HepG2 (cell line): ENCODE results near the gene MYO7A. TPM values are rescaled to one million over a fixed set of nuclear protein-coding genes. Genes with fewer than 3 reads are reported as not detected.

Experiments used
- CC2D1A ChIP-seq: sonication (generic); formaldehyde crosslinking; IDR thresholded peaks from 2 replicates; pipeline ENCODE4 v1.8.1; 2023; ENCODE audit warnings: mild to moderate bottlenecking, missing genetic modification reagents
- GABPB1 ChIP-seq: IDR thresholded peaks from 2 replicates; pipeline ENCODE4 v1.6.1; 2016; ENCODE audit warnings: mild to moderate bottlenecking, missing genetic modification reagents, moderate library complexity, missing compliant biosample characterization
- GZF1 ChIP-seq: sonication (generic); formaldehyde crosslinking; IDR thresholded peaks from 2 replicates; pipeline ENCODE4 v1.5.1; 2020; ENCODE audit warnings: mild to moderate bottlenecking, missing genetic modification reagents
- NPAS2 ChIP-seq: sonication (generic); formaldehyde crosslinking; IDR thresholded peaks from 2 replicates; pipeline ENCODE4 v1.8.0; 2022; ENCODE audit warnings: mild to moderate bottlenecking, missing genetic modification reagents, borderline replicate concordance
- POGZ ChIP-seq: sonication (generic); formaldehyde crosslinking; IDR thresholded peaks from 2 replicates; pipeline ENCODE4 v1.4.0; 2020; ENCODE audit warnings: mild to moderate bottlenecking, missing genetic modification reagents
- SNRNP70 ChIP-seq: fragments of 200-400 bp; formaldehyde crosslinking; IDR thresholded peaks from 2 replicates; pipeline ENCODE4 v1.6.1; 2017; ENCODE audit warnings: mild to moderate bottlenecking, low read depth, low read length, moderate library complexity
- SRSF9 ChIP-seq: fragments of 200-400 bp; formaldehyde crosslinking; IDR thresholded peaks from 2 replicates; pipeline ENCODE4 v1.6.1; 2018; ENCODE audit warnings: borderline replicate concordance, mild to moderate bottlenecking, low read depth, low read length; ENCODE audit not compliant: insufficient read depth, poor library complexity, severe bottlenecking
- ZIK1 ChIP-seq: sonication (generic); formaldehyde crosslinking; IDR thresholded peaks from 2 replicates; pipeline ENCODE4 v1.5.0; 2020; ENCODE audit warnings: mild to moderate bottlenecking, low read depth, missing genetic modification reagents, borderline replicate concordance
- ZNF383 ChIP-seq: sonication (generic); formaldehyde crosslinking; IDR thresholded peaks from 2 replicates; pipeline ENCODE4 v1.4.0; 2020; ENCODE audit warnings: missing genetic modification reagents, mild to moderate bottlenecking, borderline replicate concordance
- ZNF878 ChIP-seq: sonication (generic); formaldehyde crosslinking; IDR thresholded peaks from 2 replicates; pipeline ENCODE4 v1.8.1; 2023; ENCODE audit warnings: mild to moderate bottlenecking, missing genetic modification reagents, moderate library complexity
- polyA plus RNA-seq, 8 experiments: library from polyadenylated mRNA; depleted of rRNA in 3 of 8; stranded (reverse) in 7 of 8; unstranded in 1 of 8; fragments of >200 nt; fragmentation: Illumina TruSeq in 4 of 8; extraction: Trizol in 4 of 8; gene quantifications; 2 replicates each; pipeline versions ENCODE4 v1.2.1 to v1.2.3, GENCODE V29; 2011 to 2016; ENCODE audit warnings: low read depth in 4 of 8, missing spikeins in 1 of 8, mixed read lengths in 1 of 8; ENCODE audit not compliant: insufficient read depth in 1 of 8
- total RNA-seq, 5 experiments: library from RNA; depleted of rRNA; stranded (reverse); fragments of >200 nt; fragmentation: Illumina TruSeq; extraction: Trizol; gene quantifications; 2 replicates each; pipeline ENCODE4 v1.2.3, GENCODE V29; 2016; ENCODE audit warnings: low read depth in 1 of 5
- TF ChIP-seq, protein P1 (sequence below): sonication (generic); formaldehyde crosslinking; IDR thresholded peaks from 2 replicates; pipeline ENCODE4 v1.9.0; 2021; ENCODE audit warnings: missing genetic modification reagents, borderline replicate concordance
- TF ChIP-seq, protein P2 (sequence below): sonication (generic); formaldehyde crosslinking; IDR thresholded peaks from 2 replicates; pipeline ENCODE4 v1.4.0; 2020; ENCODE audit warnings: missing genetic modification reagents
- TF ChIP-seq, protein P3 (sequence below): sonication (generic); formaldehyde crosslinking; IDR thresholded peaks from 2 replicates; pipeline ENCODE4 v1.5.0; 2020; ENCODE audit warnings: missing genetic modification reagents
- TF ChIP-seq, protein P4 (sequence below): sonication (generic); formaldehyde crosslinking; conservative IDR thresholded peaks from 2 replicates; pipeline ENCODE4 v1.8.0; 2022; ENCODE audit warnings: low read depth, missing genetic modification reagents

MYO7A gene
- total and polyA plus RNA-seq, 2 of the 13 experiments (the other 11 are each of a cell fraction or from before 2014, with no cell fraction given) = 7.5 to 10.0 TPM

DNA sequence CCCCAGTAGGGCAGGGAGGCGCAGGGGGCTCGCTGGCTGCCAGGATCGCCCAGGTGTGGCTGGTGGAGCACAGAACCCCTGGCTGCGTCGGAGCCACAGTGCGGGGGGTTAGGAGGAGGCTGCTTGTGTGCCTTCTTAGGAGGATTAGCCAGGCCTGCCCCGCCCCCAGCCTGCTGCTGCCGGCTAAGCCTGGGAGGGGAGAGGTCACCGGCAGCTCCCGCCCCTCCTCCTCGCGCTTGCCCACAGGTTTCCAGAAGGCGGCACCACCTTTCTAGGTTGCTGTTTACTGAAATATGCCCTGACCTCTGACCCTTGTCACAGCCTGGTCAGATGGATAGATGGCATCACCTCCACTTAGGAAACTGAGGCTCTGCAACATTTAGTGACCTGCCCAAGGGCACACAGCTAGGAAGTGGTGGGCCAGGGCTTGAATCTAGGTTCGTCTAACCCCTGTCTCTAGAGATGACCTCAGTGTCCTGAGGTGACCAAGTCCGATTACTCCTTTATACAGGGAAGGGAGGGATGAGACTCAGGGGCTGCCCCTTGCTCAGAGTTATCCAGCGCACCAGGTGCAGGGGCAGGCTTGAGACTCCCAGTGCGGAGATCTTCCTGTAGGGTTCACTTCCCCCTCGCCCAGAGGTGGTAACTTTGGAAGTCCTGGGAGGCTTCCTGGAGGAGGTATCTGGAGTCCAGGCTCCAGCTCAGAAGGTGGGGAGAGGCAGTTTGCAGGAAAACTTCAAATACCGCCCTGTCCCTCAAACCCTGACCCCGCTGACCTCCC, 44.0 kb downstream of the MYO7A start (continued):
- TF ChIP-seq, protein P1, sequence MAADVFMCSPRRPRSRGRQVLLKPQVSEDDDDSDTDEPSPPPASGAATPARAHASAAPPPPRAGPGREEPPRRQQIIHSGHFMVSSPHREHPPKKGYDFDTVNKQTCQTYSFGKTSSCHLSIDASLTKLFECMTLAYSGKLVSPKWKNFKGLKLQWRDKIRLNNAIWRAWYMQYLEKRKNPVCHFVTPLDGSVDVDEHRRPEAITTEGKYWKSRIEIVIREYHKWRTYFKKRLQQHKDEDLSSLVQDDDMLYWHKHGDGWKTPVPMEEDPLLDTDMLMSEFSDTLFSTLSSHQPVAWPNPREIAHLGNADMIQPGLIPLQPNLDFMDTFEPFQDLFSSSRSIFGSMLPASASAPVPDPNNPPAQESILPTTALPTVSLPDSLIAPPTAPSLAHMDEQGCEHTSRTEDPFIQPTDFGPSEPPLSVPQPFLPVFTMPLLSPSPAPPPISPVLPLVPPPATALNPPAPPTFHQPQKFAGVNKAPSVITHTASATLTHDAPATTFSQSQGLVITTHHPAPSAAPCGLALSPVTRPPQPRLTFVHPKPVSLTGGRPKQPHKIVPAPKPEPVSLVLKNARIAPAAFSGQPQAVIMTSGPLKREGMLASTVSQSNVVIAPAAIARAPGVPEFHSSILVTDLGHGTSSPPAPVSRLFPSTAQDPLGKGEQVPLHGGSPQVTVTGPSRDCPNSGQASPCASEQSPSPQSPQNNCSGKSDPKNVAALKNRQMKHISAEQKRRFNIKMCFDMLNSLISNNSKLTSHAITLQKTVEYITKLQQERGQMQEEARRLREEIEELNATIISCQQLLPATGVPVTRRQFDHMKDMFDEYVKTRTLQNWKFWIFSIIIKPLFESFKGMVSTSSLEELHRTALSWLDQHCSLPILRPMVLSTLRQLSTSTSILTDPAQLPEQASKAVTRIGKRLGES (CRISPR knock-in tag) = no peak
- no peak; the same call in 1 of the 2 replicates for TF ChIP-seq GABPB1
- 0 out of 2 replicates have a peak, but pooled peaks have one; percentile 34 for TF ChIP-seq GZF1 (CRISPR knock-in tag)
- 0 out of 2 replicates have a peak, but pooled peaks have one; percentile 14 for TF ChIP-seq POGZ (CRISPR knock-in tag)
- TF ChIP-seq CC2D1A (CRISPR knock-in tag) = no peak
- TF ChIP-seq, protein P2, sequence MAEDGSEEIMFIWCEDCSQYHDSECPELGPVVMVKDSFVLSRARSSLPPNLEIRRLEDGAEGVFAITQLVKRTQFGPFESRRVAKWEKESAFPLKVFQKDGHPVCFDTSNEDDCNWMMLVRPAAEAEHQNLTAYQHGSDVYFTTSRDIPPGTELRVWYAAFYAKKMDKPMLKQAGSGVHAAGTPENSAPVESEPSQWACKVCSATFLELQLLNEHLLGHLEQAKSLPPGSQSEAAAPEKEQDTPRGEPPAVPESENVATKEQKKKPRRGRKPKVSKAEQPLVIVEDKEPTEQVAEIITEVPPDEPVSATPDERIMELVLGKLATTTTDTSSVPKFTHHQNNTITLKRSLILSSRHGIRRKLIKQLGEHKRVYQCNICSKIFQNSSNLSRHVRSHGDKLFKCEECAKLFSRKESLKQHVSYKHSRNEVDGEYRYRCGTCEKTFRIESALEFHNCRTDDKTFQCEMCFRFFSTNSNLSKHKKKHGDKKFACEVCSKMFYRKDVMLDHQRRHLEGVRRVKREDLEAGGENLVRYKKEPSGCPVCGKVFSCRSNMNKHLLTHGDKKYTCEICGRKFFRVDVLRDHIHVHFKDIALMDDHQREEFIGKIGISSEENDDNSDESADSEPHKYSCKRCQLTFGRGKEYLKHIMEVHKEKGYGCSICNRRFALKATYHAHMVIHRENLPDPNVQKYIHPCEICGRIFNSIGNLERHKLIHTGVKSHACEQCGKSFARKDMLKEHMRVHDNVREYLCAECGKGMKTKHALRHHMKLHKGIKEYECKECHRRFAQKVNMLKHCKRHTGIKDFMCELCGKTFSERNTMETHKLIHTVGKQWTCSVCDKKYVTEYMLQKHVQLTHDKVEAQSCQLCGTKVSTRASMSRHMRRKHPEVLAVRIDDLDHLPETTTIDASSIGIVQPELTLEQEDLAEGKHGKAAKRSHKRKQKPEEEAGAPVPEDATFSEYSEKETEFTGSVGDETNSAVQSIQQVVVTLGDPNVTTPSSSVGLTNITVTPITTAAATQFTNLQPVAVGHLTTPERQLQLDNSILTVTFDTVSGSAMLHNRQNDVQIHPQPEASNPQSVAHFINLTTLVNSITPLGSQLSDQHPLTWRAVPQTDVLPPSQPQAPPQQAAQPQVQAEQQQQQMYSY (CRISPR knock-in tag) = no peak
- TF ChIP-seq NPAS2 (CRISPR knock-in tag) = no peak
- TF ChIP-seq, protein P3, sequence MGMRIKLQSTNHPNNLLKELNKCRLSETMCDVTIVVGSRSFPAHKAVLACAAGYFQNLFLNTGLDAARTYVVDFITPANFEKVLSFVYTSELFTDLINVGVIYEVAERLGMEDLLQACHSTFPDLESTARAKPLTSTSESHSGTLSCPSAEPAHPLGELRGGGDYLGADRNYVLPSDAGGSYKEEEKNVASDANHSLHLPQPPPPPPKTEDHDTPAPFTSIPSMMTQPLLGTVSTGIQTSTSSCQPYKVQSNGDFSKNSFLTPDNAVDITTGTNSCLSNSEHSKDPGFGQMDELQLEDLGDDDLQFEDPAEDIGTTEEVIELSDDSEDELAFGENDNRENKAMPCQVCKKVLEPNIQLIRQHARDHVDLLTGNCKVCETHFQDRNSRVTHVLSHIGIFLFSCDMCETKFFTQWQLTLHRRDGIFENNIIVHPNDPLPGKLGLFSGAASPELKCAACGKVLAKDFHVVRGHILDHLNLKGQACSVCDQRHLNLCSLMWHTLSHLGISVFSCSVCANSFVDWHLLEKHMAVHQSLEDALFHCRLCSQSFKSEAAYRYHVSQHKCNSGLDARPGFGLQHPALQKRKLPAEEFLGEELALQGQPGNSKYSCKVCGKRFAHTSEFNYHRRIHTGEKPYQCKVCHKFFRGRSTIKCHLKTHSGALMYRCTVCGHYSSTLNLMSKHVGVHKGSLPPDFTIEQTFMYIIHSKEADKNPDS (CRISPR knock-in tag) = no peak
- TF ChIP-seq SRSF9 = no peak
- no peak for TF ChIP-seq SNRNP70
- TF ChIP-seq ZNF878 = no peak
- TF ChIP-seq, protein P4, sequence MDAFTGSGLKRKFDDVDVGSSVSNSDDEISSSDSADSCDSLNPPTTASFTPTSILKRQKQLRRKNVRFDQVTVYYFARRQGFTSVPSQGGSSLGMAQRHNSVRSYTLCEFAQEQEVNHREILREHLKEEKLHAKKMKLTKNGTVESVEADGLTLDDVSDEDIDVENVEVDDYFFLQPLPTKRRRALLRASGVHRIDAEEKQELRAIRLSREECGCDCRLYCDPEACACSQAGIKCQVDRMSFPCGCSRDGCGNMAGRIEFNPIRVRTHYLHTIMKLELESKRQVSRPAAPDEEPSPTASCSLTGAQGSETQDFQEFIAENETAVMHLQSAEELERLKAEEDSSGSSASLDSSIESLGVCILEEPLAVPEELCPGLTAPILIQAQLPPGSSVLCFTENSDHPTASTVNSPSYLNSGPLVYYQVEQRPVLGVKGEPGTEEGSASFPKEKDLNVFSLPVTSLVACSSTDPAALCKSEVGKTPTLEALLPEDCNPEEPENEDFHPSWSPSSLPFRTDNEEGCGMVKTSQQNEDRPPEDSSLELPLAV (CRISPR knock-in tag) = no peak
- TF ChIP-seq ZIK1 (CRISPR knock-in tag) = no peak
- TF ChIP-seq ZNF383 (CRISPR knock-in tag) = no peak
